AG04449 (cell line): ENCODE measurements around the gene ARMC2.
"Not testable (repeated sequence)": the region's sequence is repeated elsewhere in the genome, so short reads cannot be mapped to it uniquely, and the experiment has no call there.

Source experiments
- CTCF ChIA-PET: fragments of 350-600 bp; formaldehyde crosslinking; extraction: SDS; loops from one replicate; lab custom pipeline; 2021; ENCODE audit warnings: antibody characterized with exemption; lab: Yijun Ruan, JAX
- POLR2A ChIA-PET: fragments of 400-600, 350-600 bp; formaldehyde crosslinking; extraction: SDS; loops from one replicate; lab custom pipeline; 2020; ENCODE audit warnings: antibody characterized with exemption, inconsistent platforms; lab: Yijun Ruan, JAX
- DNase-seq: peaks from one replicate; pipeline ENCODE4 v3.0.0-alpha.2; 2010; ENCODE audit warnings: low read depth, low spot score
- H3K4me3 ChIP-seq: 2 replicates; pipeline ENCODE4 v1.5.1; 2011; ENCODE audit warnings: low read depth, mild to moderate bottlenecking, control low read depth, low read length
- TF ChIP-seq, protein P1 (sequence below): IDR thresholded peaks from one replicate; pipeline ENCODE4 v1.5.1; 2011; ENCODE audit warnings: mild to moderate bottlenecking, moderate library complexity, low read length, control low read depth, inconsistent platforms; ENCODE audit not compliant: insufficient read depth; ENCODE audit errors: missing control alignments

The ARMC2 gene

DNA sequence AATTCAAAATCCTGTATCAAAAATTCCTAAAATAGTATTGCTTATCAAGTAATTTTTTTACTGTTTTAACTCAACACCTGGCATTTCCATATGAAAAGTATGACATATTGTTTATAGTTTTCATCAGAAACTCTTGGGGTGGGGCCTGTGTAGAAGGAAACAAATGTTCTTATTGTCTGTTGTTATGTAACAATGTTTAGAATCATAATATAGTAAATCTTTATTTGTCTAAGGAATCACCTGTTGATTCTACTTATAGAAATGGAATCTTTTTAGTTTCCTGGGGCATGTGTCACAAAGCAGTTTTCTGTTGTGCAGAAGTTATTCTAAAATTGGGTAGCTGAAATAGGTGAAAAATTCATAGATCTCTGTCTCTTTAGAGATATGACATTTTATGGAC, 4.9 kb downstream of the ARMC2 start:
- DNase-seq: no peak
- ChIA-PET CTCF (no interaction called here), POLR2A (no interaction called here)
- TF ChIP-seq, protein P1, sequence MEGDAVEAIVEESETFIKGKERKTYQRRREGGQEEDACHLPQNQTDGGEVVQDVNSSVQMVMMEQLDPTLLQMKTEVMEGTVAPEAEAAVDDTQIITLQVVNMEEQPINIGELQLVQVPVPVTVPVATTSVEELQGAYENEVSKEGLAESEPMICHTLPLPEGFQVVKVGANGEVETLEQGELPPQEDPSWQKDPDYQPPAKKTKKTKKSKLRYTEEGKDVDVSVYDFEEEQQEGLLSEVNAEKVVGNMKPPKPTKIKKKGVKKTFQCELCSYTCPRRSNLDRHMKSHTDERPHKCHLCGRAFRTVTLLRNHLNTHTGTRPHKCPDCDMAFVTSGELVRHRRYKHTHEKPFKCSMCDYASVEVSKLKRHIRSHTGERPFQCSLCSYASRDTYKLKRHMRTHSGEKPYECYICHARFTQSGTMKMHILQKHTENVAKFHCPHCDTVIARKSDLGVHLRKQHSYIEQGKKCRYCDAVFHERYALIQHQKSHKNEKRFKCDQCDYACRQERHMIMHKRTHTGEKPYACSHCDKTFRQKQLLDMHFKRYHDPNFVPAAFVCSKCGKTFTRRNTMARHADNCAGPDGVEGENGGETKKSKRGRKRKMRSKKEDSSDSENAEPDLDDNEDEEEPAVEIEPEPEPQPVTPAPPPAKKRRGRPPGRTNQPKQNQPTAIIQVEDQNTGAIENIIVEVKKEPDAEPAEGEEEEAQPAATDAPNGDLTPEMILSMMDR: no peak
- H3K4me3 ChIP-seq: no peak overlapping the region

GRCh38 chr6:108862479-108863191, 14.4 kb downstream of the ARMC2 start:
- TF ChIP-seq, protein P1: no peak
- CTCF ChIA-PET: no interaction called here
- POLR2A ChIA-PET: no interaction called here
- no peak for DNase-seq
- no peak overlapping the region for H3K4me3 ChIP-seq

DNA sequence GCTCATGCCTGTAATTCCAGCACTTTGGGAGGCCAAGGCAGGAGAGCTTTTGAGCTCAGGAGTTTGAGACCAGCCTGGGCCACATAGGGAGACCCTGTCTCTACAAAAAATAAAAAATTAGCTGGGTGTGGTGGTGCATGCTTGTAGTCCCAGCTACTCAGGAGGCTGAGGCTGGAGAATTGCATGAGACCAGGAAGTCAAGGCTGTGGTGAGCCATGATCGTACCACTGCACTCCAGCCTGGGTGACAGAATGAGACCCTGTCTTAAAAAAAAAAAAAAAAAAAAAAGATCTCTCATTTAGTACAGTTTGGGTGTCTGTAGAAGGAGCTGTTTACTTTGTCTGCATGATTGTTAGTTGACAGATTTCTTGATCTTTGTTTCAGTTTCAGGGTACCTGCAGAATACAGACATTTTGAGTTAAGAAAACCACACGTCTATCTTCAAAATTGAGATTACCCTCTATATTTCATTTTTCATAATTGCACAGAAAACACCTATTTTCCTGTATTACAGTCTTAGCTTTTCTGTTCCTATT, 17.6 kb downstream of the ARMC2 start:
- DNase-seq, H3K4me3 ChIP-seq, POLR2A ChIA-PET: not testable (repeated sequence)
- CTCF ChIA-PET: interaction anchor here (0.9 to 1.0 kb wide), 3 partner anchors 8 to 324 kb away, joined by 3 to 5 read pairs (median 3); no protein-coding TSS in a partner anchor

GRCh38 chr6:108866798-108867197, 18.6 kb downstream of the ARMC2 start:
- ChIA-PET POLR2A (no interaction called here), CTCF (interaction anchor here (0.9 kb wide), 2 partner anchors 29 to 316 kb away, joined by 3 read pairs; no protein-coding TSS in a partner anchor)
- H3K4me3 ChIP-seq: no peak overlapping the region
- TF ChIP-seq, protein P1: no peak
- DNase-seq: no peak

DNA sequence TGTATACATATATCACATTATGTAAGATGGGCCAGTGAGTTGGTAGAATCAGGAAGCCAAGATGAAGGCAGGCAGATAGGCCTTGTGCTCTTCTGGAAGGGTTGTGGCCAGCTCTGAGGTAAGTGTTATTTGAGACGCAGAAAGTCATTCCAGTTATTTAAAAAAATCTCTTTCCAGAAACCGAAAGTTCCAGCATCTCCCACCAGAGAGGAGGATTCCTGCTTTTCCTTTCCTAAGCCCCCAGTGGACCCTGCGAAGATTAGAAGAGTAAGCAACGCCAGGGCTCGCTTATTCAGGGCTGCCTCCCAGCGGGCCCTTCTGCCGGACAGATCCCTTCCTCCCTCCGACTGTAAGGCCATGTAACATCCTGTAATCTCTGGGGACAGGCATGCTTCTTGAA, 20.4 kb downstream of the ARMC2 start:
- H3K4me3 ChIP-seq: no peak overlapping the region
- DNase-seq: no peak
- ChIA-PET CTCF (interaction anchor here (0.8 to 3.7 kb wide), 3 partner anchors 12 to 25 kb away, joined by 3 to 20 read pairs (median 3); no protein-coding TSS in a partner anchor), POLR2A (no interaction called here)
- TF ChIP-seq, protein P1: no peak

DNA sequence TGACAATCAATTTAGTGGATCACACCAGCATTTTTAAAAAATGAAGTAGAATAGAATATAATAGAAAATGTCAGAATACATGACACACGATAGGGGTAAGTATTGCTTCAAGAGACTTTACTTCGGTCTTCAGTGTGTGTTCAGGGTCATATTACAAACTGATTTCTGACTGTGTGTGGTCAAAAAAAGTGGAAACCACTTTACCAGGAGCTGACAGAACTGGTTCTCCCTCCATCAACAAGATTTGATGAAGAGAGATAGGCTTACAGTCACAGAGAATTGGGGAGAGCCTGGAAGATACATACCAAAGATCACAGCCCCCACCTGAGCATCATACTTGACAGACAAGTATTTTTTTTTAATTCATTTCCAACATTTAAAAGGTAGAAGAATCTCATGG, 21.7 kb downstream of the ARMC2 start:
- DNase-seq: no peak
- CTCF ChIA-PET: interaction anchor here (1.1 to 3.7 kb wide), 3 partner anchors 9 to 24 kb away, joined by 3 to 20 read pairs (median 3); no protein-coding TSS in a partner anchor
- no peak overlapping the region for H3K4me3 ChIP-seq
- TF ChIP-seq, protein P1: no peak
- POLR2A ChIA-PET: no interaction called here
